ENCODE measurements around the gene LRRC10B.

The LRRC10B gene

GRCh38 chr11:61528114-61528513, 19.6 kb downstream of the LRRC10B start:
- DNase-seq: no peak

GRCh38 chr11:61529537-61530225, 21.1 kb downstream of the LRRC10B start:
- DNase-seq: no peak

GRCh38 chr11:61531044-61531443, 22.5 kb downstream of the LRRC10B start:
- DNase-seq: no peak

GRCh38 chr11:61532134-61533038, 23.8 kb downstream of the LRRC10B start:
- peak in 5 of 51 donors; percentile 3 to 31 (median 12) for DNase-seq

GRCh38 chr11:61533039-61533375, 24.5 kb downstream of the LRRC10B start:
- no peak for DNase-seq

GRCh38 chr11:61533401-61533800, 24.9 kb downstream of the LRRC10B start:
- no peak for DNase-seq

GRCh38 chr11:61534025-61534932, 25.7 kb downstream of the LRRC10B start:
- no peak for DNase-seq

GRCh38 chr11:61534933-61535839, 26.6 kb downstream of the LRRC10B start:
- DNase-seq: peak in 1 of 51 donors; percentile 48

GRCh38 chr11:61535998-61536675, 27.6 kb downstream of the LRRC10B start:
- no peak for DNase-seq

- DNase-seq: no peak
Observed at GRCh38 chr11:61536676-61537270, 28.2 kb downstream of the LRRC10B start.

- no peak for DNase-seq
Observed at GRCh38 chr11:61537326-61537725, 28.8 kb downstream of the LRRC10B start.

GRCh38 chr11:61538636-61538961, 30.1 kb downstream of the LRRC10B start:
- DNase-seq: no peak

GRCh38 chr11:61539006-61539405, 30.5 kb downstream of the LRRC10B start:
- peak in 6 of 51 donors; percentile 11 to 21 (median 18) for DNase-seq

- DNase-seq: no peak
Observed at GRCh38 chr11:61539831-61540357, 31.3 kb downstream of the LRRC10B start.

- DNase-seq: no peak
Observed at GRCh38 chr11:61540528-61540927, 32.0 kb downstream of the LRRC10B start.

- no peak for DNase-seq
Observed at GRCh38 chr11:61541598-61541997, 33.0 kb downstream of the LRRC10B start.

GRCh38 chr11:61542024-61542461, 33.5 kb downstream of the LRRC10B start:
- peak in 8 of 51 donors; percentile 3 to 46 (median 12) for DNase-seq

- DNase-seq: no peak
Observed at GRCh38 chr11:61542705-61543104, 34.2 kb downstream of the LRRC10B start.

GRCh38 chr11:61543606-61544306, 35.2 kb downstream of the LRRC10B start:
- DNase-seq: no peak

All from hypothalamus (tissue), 51 donors.